HepG2 (cell line): ENCODE results near the gene ITIH2.

ENCODE experiments used
- CREB1 ChIP-seq, 2 experiments: fragments of 450-650 bp in 1 of 2; IDR thresholded peaks; 2 replicates each; pipeline ENCODE4 v1.6.1; 2016 to 2017; ENCODE audit warnings: control low read depth in 1 of 2, mild to moderate bottlenecking in 1 of 2, missing compliant biosample characterization in 1 of 2, missing genetic modification characterization in 1 of 2
- CTCF ChIP-seq: sonication (generic); formaldehyde crosslinking; IDR thresholded peaks from 2 replicates; pipeline ENCODE4 v1.5.0; 2020; ENCODE audit warnings: mild to moderate bottlenecking, missing genetic modification reagents, moderate library complexity
- GATAD2A ChIP-seq: IDR thresholded peaks from 2 replicates; pipeline ENCODE4 v1.6.1; 2016
- JUNB ChIP-seq: sonication (generic); formaldehyde crosslinking; IDR thresholded peaks from 2 replicates; pipeline ENCODE4 v1.8.0; 2022; ENCODE audit warnings: missing genetic modification reagents, mild to moderate bottlenecking, borderline replicate concordance
- KLF11 ChIP-seq: IDR thresholded peaks from 2 replicates; pipeline ENCODE4 v1.6.1; 2016; ENCODE audit warnings: missing compliant biosample characterization
- KLF16 ChIP-seq, 2 experiments: sonication (generic) in 1 of 2; formaldehyde crosslinking in 1 of 2; IDR thresholded peaks; 2 replicates each; pipeline versions ENCODE4 v1.6.1 to v1.8.0; 2016 to 2023; ENCODE audit warnings: missing genetic modification reagents in 2 of 2, missing compliant biosample characterization in 1 of 2
- MAFG ChIP-seq: sonication (generic); formaldehyde crosslinking; IDR thresholded peaks from 2 replicates; pipeline ENCODE4 v1.5.1; 2020; ENCODE audit warnings: mild to moderate bottlenecking, missing genetic modification reagents
- NFIC ChIP-seq: IDR thresholded peaks from 2 replicates; pipeline ENCODE4 v1.6.1; 2012; ENCODE audit warnings: mild to moderate bottlenecking, low read length, inconsistent platforms
- SKI ChIP-seq: fragments of 450-650 bp; IDR thresholded peaks from one replicate; pipeline ENCODE4 v1.6.1; 2018; ENCODE audit warnings: mild to moderate bottlenecking; ENCODE audit not compliant: partially characterized antibody
- YY1 ChIP-seq: IDR thresholded peaks from 2 replicates; pipeline ENCODE4 v1.6.1; 2011; ENCODE audit warnings: low read length, low read depth, moderate library complexity, mild to moderate bottlenecking; ENCODE audit not compliant: insufficient read depth, insufficient replicate concordance
- ZFP62 ChIP-seq: sonication (generic); formaldehyde crosslinking; IDR thresholded peaks from 2 replicates; pipeline ENCODE4 v1.4.0; 2020; ENCODE audit warnings: missing genetic modification reagents
- ZNF670 ChIP-seq: sonication (generic); formaldehyde crosslinking; IDR thresholded peaks from 2 replicates; pipeline ENCODE4 v1.8.0; 2022; ENCODE audit warnings: mild to moderate bottlenecking, missing genetic modification reagents, borderline replicate concordance
- ZNF710 ChIP-seq: sonication (generic); formaldehyde crosslinking; IDR thresholded peaks from 2 replicates; pipeline ENCODE4 v1.5.0; 2020; ENCODE audit warnings: mild to moderate bottlenecking, missing genetic modification reagents, borderline replicate concordance
- TF ChIP-seq, protein P1 (sequence below): IDR thresholded peaks from 2 replicates; pipeline ENCODE4 v1.6.1; 2012; ENCODE audit warnings: low read length, improper control_type of control experiment

GRCh38 chr10:7687228-7687907, 15.7 kb upstream of the ITIH2 start:
- TF ChIP-seq ZFP62 (CRISPR knock-in tag) (no peak), NFIC (no peak), CTCF (peak; percentile 95), ZNF670 (CRISPR knock-in tag) (no peak), YY1 (peak; percentile 28), CREB1 (IDR thresholded peaks at IDR 0.05) (no peak), CREB1 (CRISPR knock-in tag; IDR thresholded peaks at IDR 0.05) (no peak), ZNF710 (no peak), MAFG (CRISPR knock-in tag) (no peak), KLF16 (CRISPR knock-in tag; IDR thresholded peaks at IDR 0.05) (peak in 1 of 2 experiments; percentile 24; a peak in 1 of 4 replicates), KLF11 (CRISPR knock-in tag) (0 out of 2 replicates have a peak, but pooled peaks have one; percentile 44), JUNB (CRISPR knock-in tag) (no peak), GATAD2A (CRISPR knock-in tag) (peak; percentile 58; the same call in 1 of the 2 replicates), SKI (peak; percentile 18)
- TF ChIP-seq, protein P1, sequence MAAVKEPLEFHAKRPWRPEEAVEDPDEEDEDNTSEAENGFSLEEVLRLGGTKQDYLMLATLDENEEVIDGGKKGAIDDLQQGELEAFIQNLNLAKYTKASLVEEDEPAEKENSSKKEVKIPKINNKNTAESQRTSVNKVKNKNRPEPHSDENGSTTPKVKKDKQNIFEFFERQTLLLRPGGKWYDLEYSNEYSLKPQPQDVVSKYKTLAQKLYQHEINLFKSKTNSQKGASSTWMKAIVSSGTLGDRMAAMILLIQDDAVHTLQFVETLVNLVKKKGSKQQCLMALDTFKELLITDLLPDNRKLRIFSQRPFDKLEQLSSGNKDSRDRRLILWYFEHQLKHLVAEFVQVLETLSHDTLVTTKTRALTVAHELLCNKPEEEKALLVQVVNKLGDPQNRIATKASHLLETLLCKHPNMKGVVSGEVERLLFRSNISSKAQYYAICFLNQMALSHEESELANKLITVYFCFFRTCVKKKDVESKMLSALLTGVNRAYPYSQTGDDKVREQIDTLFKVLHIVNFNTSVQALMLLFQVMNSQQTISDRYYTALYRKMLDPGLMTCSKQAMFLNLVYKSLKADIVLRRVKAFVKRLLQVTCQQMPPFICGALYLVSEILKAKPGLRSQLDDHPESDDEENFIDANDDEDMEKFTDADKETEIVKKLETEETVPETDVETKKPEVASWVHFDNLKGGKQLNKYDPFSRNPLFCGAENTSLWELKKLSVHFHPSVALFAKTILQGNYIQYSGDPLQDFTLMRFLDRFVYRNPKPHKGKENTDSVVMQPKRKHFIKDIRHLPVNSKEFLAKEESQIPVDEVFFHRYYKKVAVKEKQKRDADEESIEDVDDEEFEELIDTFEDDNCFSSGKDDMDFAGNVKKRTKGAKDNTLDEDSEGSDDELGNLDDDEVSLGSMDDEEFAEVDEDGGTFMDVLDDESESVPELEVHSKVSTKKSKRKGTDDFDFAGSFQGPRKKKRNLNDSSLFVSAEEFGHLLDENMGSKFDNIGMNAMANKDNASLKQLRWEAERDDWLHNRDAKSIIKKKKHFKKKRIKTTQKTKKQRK = no peak
